ENCODE data around the gene COMMD3. TPM values are rescaled to one million over a fixed set of nuclear protein-coding genes. Genes with fewer than 3 reads are reported as not detected.

COMMD3 gene
- total and polyA plus RNA-seq, 2 experiments from 2014 or later = 26.4 to 104 TPM

- H3K4me3 ChIP-seq = no peak overlapping the region
- H3K27me3 ChIP-seq (replicated peaks; ENCODE audit: insufficient read depth) = peaks cover 8% of the 10 kb centered on the region
- H3K4me2 ChIP-seq (ENCODE audit: unreplicated experiment) = no peak overlapping the region
- H3K27ac ChIP-seq = no peak overlapping the region
- no peaks in the 10 kb centered on the region for H3K4me1 ChIP-seq (ENCODE audit: insufficient read depth)
- H3K9ac ChIP-seq = no peak overlapping the region
- in situ Hi-C loops (cut with MboI) = no loop called here
- WGBS, 2 experiments (ENCODE audit: low coverage in 1 of 2, low lambda C conversion rate in 2 of 2, missing lambda C conversion rate in 2 of 2) = 31 to 35% methylated on average over 6 of the region's 6 CpGs
- H3F3A ChIP-seq (ENCODE audit: insufficient read depth) = no peaks in the 10 kb centered on the region
- no peaks in the 10 kb centered on the region for H3K79me2 ChIP-seq (ENCODE audit: insufficient read depth)
- H3K36me3 ChIP-seq (ENCODE audit: low read depth) = no peaks in the 10 kb centered on the region
- no peaks in the 10 kb centered on the region for H3K9me2 ChIP-seq (ENCODE audit: insufficient read depth)
- H2AFZ ChIP-seq = no peak overlapping the region
- H3K9me3 ChIP-seq (ENCODE audit: low read depth) = no peaks in the 10 kb centered on the region
- H4K20me1 ChIP-seq (ENCODE audit: insufficient read depth) = no peaks in the 10 kb centered on the region
- TF ChIP-seq EZH2phosphoT487 (IDR thresholded peaks at IDR 0.05; ENCODE audit: insufficient read depth, low read depth) (no peak), EZH2 (IDR thresholded peaks at IDR 0.05; ENCODE audit: insufficient read depth, poor library complexity, severe bottlenecking) (no peak)
- DNase-seq = no peak
Observed at GRCh38 chr10:22280078-22280477, 36.1 kb upstream of the COMMD3 start.

- WGBS, 2 experiments (ENCODE audit: low coverage in 1 of 2, low lambda C conversion rate in 2 of 2, missing lambda C conversion rate in 2 of 2) = 34 to 43% methylated on average over 3 of the region's 3 CpGs
- H3K4me2 ChIP-seq (ENCODE audit: unreplicated experiment) = no peak overlapping the region
- no peak overlapping the region for H3K4me3 ChIP-seq
- H2AFZ ChIP-seq = no peak overlapping the region
- H3K27me3 ChIP-seq (replicated peaks; ENCODE audit: insufficient read depth) = no peaks in the 10 kb centered on the region; the same call in none of the 2 replicates
- H3K79me2 ChIP-seq (ENCODE audit: insufficient read depth) = no peaks in the 10 kb centered on the region
- no peak overlapping the region for H3K27ac ChIP-seq
- in situ Hi-C loops (cut with MboI) = no loop called here
- H3K9me3 ChIP-seq (ENCODE audit: low read depth) = no peaks in the 10 kb centered on the region
- no peaks in the 10 kb centered on the region for H3K4me1 ChIP-seq (ENCODE audit: insufficient read depth)
- no peak overlapping the region for H3K9ac ChIP-seq
- H3K36me3 ChIP-seq (ENCODE audit: low read depth) = no peaks in the 10 kb centered on the region
- H3F3A ChIP-seq (ENCODE audit: insufficient read depth) = no peaks in the 10 kb centered on the region
- no peaks in the 10 kb centered on the region for H3K9me2 ChIP-seq (ENCODE audit: insufficient read depth)
- TF ChIP-seq EZH2phosphoT487 (IDR thresholded peaks at IDR 0.05; ENCODE audit: insufficient read depth, low read depth) (no peak), EZH2 (IDR thresholded peaks at IDR 0.05; ENCODE audit: insufficient read depth, poor library complexity, severe bottlenecking) (no peak)
- H4K20me1 ChIP-seq (ENCODE audit: insufficient read depth) = no peaks in the 10 kb centered on the region
- DNase-seq = no peak
Observed at GRCh38 chr10:22285130-22285529, 31.1 kb upstream of the COMMD3 start.

GRCh38 chr10:22293747-22294404 is 22.3 kb upstream of the COMMD3 start:
- H3K79me2 ChIP-seq (ENCODE audit: insufficient read depth) = no peaks in the 10 kb centered on the region
- H3K4me3 ChIP-seq = no peak overlapping the region
- H3K9ac ChIP-seq = no peak overlapping the region
- H4K20me1 ChIP-seq (ENCODE audit: insufficient read depth) = no peaks in the 10 kb centered on the region
- in situ Hi-C loops (cut with MboI) = no loop called here
- no peak overlapping the region for H3K4me2 ChIP-seq (ENCODE audit: unreplicated experiment)
- no peaks in the 10 kb centered on the region for H3K4me1 ChIP-seq (ENCODE audit: insufficient read depth)
- WGBS, 2 experiments (ENCODE audit: low coverage in 1 of 2, low lambda C conversion rate in 2 of 2, missing lambda C conversion rate in 2 of 2) = 82% methylated on average over 3 of the region's 3 CpGs
- H3K27ac ChIP-seq = no peak overlapping the region
- no peaks in the 10 kb centered on the region for H3F3A ChIP-seq (ENCODE audit: insufficient read depth)
- H3K9me3 ChIP-seq (ENCODE audit: low read depth) = no peaks in the 10 kb centered on the region
- no peak for DNase-seq
- H3K36me3 ChIP-seq (ENCODE audit: low read depth) = no peaks in the 10 kb centered on the region
- H2AFZ ChIP-seq = no peak overlapping the region
- H3K9me2 ChIP-seq (ENCODE audit: insufficient read depth) = no peaks in the 10 kb centered on the region
- H3K27me3 ChIP-seq (replicated peaks; ENCODE audit: insufficient read depth) = no peaks in the 10 kb centered on the region
- no peak for TF ChIP-seq EZH2phosphoT487 (IDR thresholded peaks at IDR 0.05; ENCODE audit: insufficient read depth, low read depth)
- no peak for TF ChIP-seq EZH2 (IDR thresholded peaks at IDR 0.05; ENCODE audit: insufficient read depth, poor library complexity, severe bottlenecking)

GRCh38 chr10:22294694-22295093 is 21.5 kb upstream of the COMMD3 start:
- Histone ChIP-seq H3K4me2 (ENCODE audit: unreplicated experiment) (no peak overlapping the region), H3K4me1 (ENCODE audit: insufficient read depth) (no peaks in the 10 kb centered on the region), H3F3A (ENCODE audit: insufficient read depth) (no peaks in the 10 kb centered on the region), H4K20me1 (ENCODE audit: insufficient read depth) (no peaks in the 10 kb centered on the region), H3K27ac (no peak overlapping the region), H3K36me3 (ENCODE audit: low read depth) (no peaks in the 10 kb centered on the region), H3K9me3 (ENCODE audit: low read depth) (no peaks in the 10 kb centered on the region), H3K79me2 (ENCODE audit: insufficient read depth) (no peaks in the 10 kb centered on the region), H2AFZ (no peak overlapping the region), H3K9ac (no peak overlapping the region), H3K27me3 (replicated peaks; ENCODE audit: insufficient read depth) (no peaks in the 10 kb centered on the region), H3K4me3 (no peak overlapping the region), H3K9me2 (ENCODE audit: insufficient read depth) (no peaks in the 10 kb centered on the region)
- in situ Hi-C loops (cut with MboI) = no loop called here
- WGBS, 2 experiments (ENCODE audit: low coverage in 1 of 2, low lambda C conversion rate in 2 of 2, missing lambda C conversion rate in 2 of 2) = 38 to 45% methylated on average over 2 of the region's 2 CpGs
- TF ChIP-seq EZH2 (IDR thresholded peaks at IDR 0.05; ENCODE audit: insufficient read depth, poor library complexity, severe bottlenecking) = no peak
- DNase-seq = no peak

- no peaks in the 10 kb centered on the region for H4K20me1 ChIP-seq (ENCODE audit: insufficient read depth)
- no peaks in the 10 kb centered on the region for H3K27me3 ChIP-seq (replicated peaks; ENCODE audit: insufficient read depth)
- H3K79me2 ChIP-seq (ENCODE audit: insufficient read depth) = no peaks in the 10 kb centered on the region
- H3K9me2 ChIP-seq (ENCODE audit: insufficient read depth) = no peaks in the 10 kb centered on the region
- DNase-seq = no peak
- no peak for TF ChIP-seq EZH2phosphoT487 (IDR thresholded peaks at IDR 0.05; ENCODE audit: insufficient read depth, low read depth)
- no peak for TF ChIP-seq EZH2 (IDR thresholded peaks at IDR 0.05; ENCODE audit: insufficient read depth, poor library complexity, severe bottlenecking)
- no peak overlapping the region for H3K4me3 ChIP-seq
- no peaks in the 10 kb centered on the region for H3K36me3 ChIP-seq (ENCODE audit: low read depth)
- H3F3A ChIP-seq (ENCODE audit: insufficient read depth) = no peaks in the 10 kb centered on the region
- H3K4me1 ChIP-seq (ENCODE audit: insufficient read depth) = no peaks in the 10 kb centered on the region
- H3K27ac ChIP-seq = no peak overlapping the region
- H2AFZ ChIP-seq = no peak overlapping the region
- no peak overlapping the region for H3K9ac ChIP-seq
- no peak overlapping the region for H3K4me2 ChIP-seq (ENCODE audit: unreplicated experiment)
- in situ Hi-C loops (cut with MboI) = no loop called here
- 87 to 95% methylated on average over 4 of the region's 4 CpGs for WGBS, 2 experiments (ENCODE audit: low coverage in 1 of 2, low lambda C conversion rate in 2 of 2, missing lambda C conversion rate in 2 of 2)
- H3K9me3 ChIP-seq (ENCODE audit: low read depth) = no peaks in the 10 kb centered on the region
Observed at GRCh38 chr10:22301193-22301592, 15.0 kb upstream of the COMMD3 start.

All from GM23248 (cell line).